WTC11 (cell line): Measurements from ENCODE around the gene TMEFF2.

ENCODE experiments used
- ATF6 ChIP-seq: sonication (generic); formaldehyde crosslinking; IDR thresholded peaks from 2 replicates; pipeline ENCODE4 v1.8.1; 2023; ENCODE audit warnings: mild to moderate bottlenecking, missing genetic modification reagents
- CTCF ChIP-seq: fragments of 200-600 bp; IDR thresholded peaks from 2 replicates; pipeline ENCODE4 v1.8.0; 2022; ENCODE audit warnings: antibody characterized with exemption
- MAX ChIP-seq: sonication (generic); formaldehyde crosslinking; IDR thresholded peaks from 2 replicates; pipeline ENCODE4 v1.8.0; 2022; ENCODE audit warnings: mild to moderate bottlenecking, missing genetic modification reagents
- SP1 ChIP-seq: sonication (generic); formaldehyde crosslinking; conservative IDR thresholded peaks from 2 replicates; pipeline ENCODE4 v1.8.1; 2022; ENCODE audit warnings: missing genetic modification reagents
- ZNF138 ChIP-seq: sonication (generic); formaldehyde crosslinking; conservative IDR thresholded peaks from 2 replicates; pipeline ENCODE4 v1.8.1; 2022; ENCODE audit warnings: mild to moderate bottlenecking, moderate library complexity, missing genetic modification reagents

DNA sequence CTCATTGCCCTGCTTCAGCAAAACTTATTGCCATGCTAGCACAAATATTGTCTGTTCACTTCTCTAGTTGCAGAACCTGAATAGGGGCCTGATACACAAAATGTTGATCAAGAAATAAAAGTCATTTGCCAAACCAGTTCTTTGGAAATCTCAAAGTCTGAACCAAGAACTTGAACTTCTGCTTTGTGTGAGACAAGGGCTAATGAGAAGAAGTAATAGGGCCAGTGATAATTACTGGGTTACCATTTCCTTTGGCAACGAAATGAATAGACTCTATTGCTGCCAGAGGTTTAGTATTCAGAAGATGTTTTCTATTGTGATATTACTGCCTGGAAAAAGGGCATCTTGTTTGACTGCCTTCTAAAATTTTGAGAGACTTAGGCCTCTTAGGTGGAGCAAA lies 35.0 kb downstream of the TMEFF2 start:
- TF ChIP-seq MAX (CRISPR knock-in tag) (no peak), CTCF (no peak), ATF6 (CRISPR knock-in tag) (no peak), SP1 (CRISPR knock-in tag) (no peak), ZNF138 (CRISPR knock-in tag) (no peak)
